HepG2 (cell line): Measurements from ENCODE around the gene ABHD15.

Source experiments
- CREB1 ChIP-seq, 2 experiments: fragments of 450-650 bp in 1 of 2; IDR thresholded peaks; 2 replicates each; pipeline ENCODE4 v1.6.1; 2016 to 2017; ENCODE audit warnings: control low read depth in 1 of 2, mild to moderate bottlenecking in 1 of 2, missing compliant biosample characterization in 1 of 2, missing genetic modification characterization in 1 of 2
- EHMT2 ChIP-seq: fragments of 200-600 bp; sonication (generic); IDR thresholded peaks from 2 replicates; pipeline ENCODE4 v1.7.0; 2017; ENCODE audit warnings: antibody characterized with exemption, low read depth, low read length, borderline replicate concordance
- EP300 ChIP-seq, 3 experiments: sonication (generic) in 1 of 3; formaldehyde crosslinking in 1 of 3; IDR thresholded peaks; 2 replicates each; pipeline versions ENCODE4 v1.5.1 to v1.6.1; 2011 to 2020; ENCODE audit warnings: low read depth in 2 of 3, low read length in 2 of 3, borderline replicate concordance in 1 of 3, improper control_type of control experiment in 1 of 3, mild to moderate bottlenecking in 1 of 3, missing genetic modification reagents in 1 of 3, moderate library complexity in 1 of 3
- HINFP ChIP-seq: sonication (generic); formaldehyde crosslinking; IDR thresholded peaks from 2 replicates; pipeline ENCODE4 v1.4.0; 2020; ENCODE audit warnings: low read depth, mild to moderate bottlenecking, missing genetic modification reagents
- HIVEP1 ChIP-seq: sonication (generic); formaldehyde crosslinking; IDR thresholded peaks from 2 replicates; pipeline ENCODE4 v1.4.0; 2020; ENCODE audit warnings: mild to moderate bottlenecking, missing genetic modification reagents
- HMGXB4 ChIP-seq, 2 experiments: sonication (generic) in 1 of 2; formaldehyde crosslinking in 1 of 2; IDR thresholded peaks; 2 replicates each; pipeline versions ENCODE4 v1.4.0 to v1.6.1; 2018 to 2020; ENCODE audit warnings: missing genetic modification reagents in 2 of 2, borderline replicate concordance in 1 of 2, low read depth in 1 of 2, mild to moderate bottlenecking in 1 of 2, missing biosample characterization in 1 of 2
- IKZF4 ChIP-seq: sonication (generic); formaldehyde crosslinking; IDR thresholded peaks from 2 replicates; pipeline ENCODE4 v1.5.1; 2020; ENCODE audit warnings: borderline replicate concordance, mild to moderate bottlenecking, low read depth, missing genetic modification reagents; ENCODE audit errors: not compliant biosample characterization
- KMT2A ChIP-seq: sonication (generic); formaldehyde crosslinking; IDR thresholded peaks from 2 replicates; pipeline ENCODE4 v1.4.0; 2020; ENCODE audit warnings: missing genetic modification reagents
- NR2C2 ChIP-seq: sonication (generic); formaldehyde crosslinking; IDR thresholded peaks from 2 replicates; pipeline ENCODE4 v1.4.0; 2020; ENCODE audit warnings: missing genetic modification reagents, mild to moderate bottlenecking, moderate library complexity, borderline replicate concordance
- PHF21A ChIP-seq: sonication (generic); formaldehyde crosslinking; IDR thresholded peaks from 2 replicates; pipeline ENCODE4 v1.5.0; 2020; ENCODE audit warnings: mild to moderate bottlenecking, missing genetic modification reagents
- ZNF800 ChIP-seq: sonication (generic); formaldehyde crosslinking; IDR thresholded peaks from 2 replicates; pipeline ENCODE4 v1.4.0; 2020; ENCODE audit warnings: missing genetic modification reagents
- TF ChIP-seq, protein P1 (sequence below): sonication (generic); formaldehyde crosslinking; IDR thresholded peaks from 2 replicates; pipeline ENCODE4 v1.4.0; 2020; ENCODE audit warnings: missing genetic modification reagents

DNA sequence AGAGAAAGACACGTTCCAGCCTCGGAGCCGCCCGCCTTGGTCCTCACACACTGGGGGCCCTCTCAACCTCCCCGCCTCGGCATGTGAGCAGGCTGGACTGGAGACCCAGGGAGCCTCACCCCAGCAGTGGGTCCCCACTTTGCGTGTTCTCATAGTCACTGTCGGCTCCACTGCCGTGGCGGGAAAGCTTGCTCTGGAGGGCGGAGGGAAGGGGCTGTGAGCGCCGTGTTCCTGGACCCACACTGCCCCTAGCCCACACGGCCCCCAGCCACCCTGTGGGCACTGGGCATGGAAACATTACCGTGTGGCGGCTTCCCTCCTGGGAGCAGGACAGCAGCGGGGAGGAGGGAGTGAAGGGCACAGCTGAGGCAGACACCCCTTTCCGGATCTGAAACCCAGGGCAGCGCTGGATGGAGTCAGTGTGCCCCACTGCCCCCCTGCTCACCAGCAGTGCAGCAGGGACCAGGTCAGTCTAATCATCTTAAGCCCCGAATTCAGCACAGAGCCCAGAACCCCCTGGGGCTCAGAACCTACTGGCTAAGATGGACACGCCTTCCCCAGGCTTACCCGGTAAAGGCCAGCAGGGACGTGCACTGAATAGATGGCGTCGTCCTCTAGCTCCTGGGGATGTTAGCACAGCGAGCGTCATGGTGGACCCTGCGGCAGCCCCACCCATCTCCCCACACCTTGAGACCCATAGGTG, 8.8 kb upstream of the ABHD15 start:
- TF ChIP-seq IKZF4 (CRISPR knock-in tag) (no peak), HINFP (no peak), HIVEP1 (no peak), NR2C2 (CRISPR knock-in tag) (no peak), PHF21A (no peak), KMT2A (CRISPR knock-in tag) (no peak), HMGXB4 (CRISPR knock-in tag; IDR thresholded peaks at IDR 0.05; ENCODE audit: borderline replicate concordance in 1 of 2, low read depth in 1 of 2) (no peak), CREB1 (IDR thresholded peaks at IDR 0.05) (no peak), CREB1 (CRISPR knock-in tag; IDR thresholded peaks at IDR 0.05) (no peak), EHMT2 (no peak), ZNF800 (CRISPR knock-in tag) (no peak), EP300 (IDR thresholded peaks at IDR 0.05; ENCODE audit: low read depth in 2 of 2, low read length in 2 of 2) (no peak), EP300 (CRISPR knock-in tag; IDR thresholded peaks at IDR 0.05; ENCODE audit: borderline replicate concordance) (no peak)
- TF ChIP-seq, protein P1, sequence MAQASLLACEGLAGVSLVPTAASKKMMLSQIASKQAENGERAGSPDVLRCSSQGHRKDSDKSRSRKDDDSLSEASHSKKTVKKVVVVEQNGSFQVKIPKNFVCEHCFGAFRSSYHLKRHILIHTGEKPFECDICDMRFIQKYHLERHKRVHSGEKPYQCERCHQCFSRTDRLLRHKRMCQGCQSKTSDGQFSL (CRISPR knock-in tag): no peak
